SU-DHL-6 (cell line): ENCODE measurements around the gene OR2AT4.
A peak's percentile ranks its signal among the peaks of the same experiment; 100 is the strongest.

Source experiments
- H2AFZ ChIP-seq: fragments of 200-600 bp; sonication (generic); 2 replicates; pipeline ENCODE4 v1.6.1; 2014; ENCODE audit warnings: low read depth, mild to moderate bottlenecking, moderate library complexity, mixed read lengths, antibody characterized with exemption, low read length; ENCODE audit not compliant: severe bottlenecking
- H3F3A ChIP-seq: fragments of 200-600 bp; shearing (Covaris generic); 2 replicates; pipeline ENCODE4 v1.6.0; 2016; ENCODE audit warnings: antibody characterized with exemption, mild to moderate bottlenecking; ENCODE audit not compliant: insufficient read depth
- H3K27ac ChIP-seq: fragments of 200-600 bp; sonication (generic); 2 replicates; pipeline ENCODE4 v1.5.1; 2016; ENCODE audit warnings: low read depth, mild to moderate bottlenecking, low read length, moderate library complexity, mixed read lengths
- H3K27me3 ChIP-seq: fragments of 200-600 bp; sonication (generic), shearing (Covaris generic); 2 replicates; pipeline ENCODE4 v1.6.0; 2014; ENCODE audit warnings: mild to moderate bottlenecking, low read length
- H3K36me3 ChIP-seq: fragments of 200-600 bp; sonication (generic); 2 replicates; pipeline ENCODE4 v1.6.1; 2014; ENCODE audit warnings: mild to moderate bottlenecking, low read length, mixed read lengths
- H3K4me2 ChIP-seq: fragments of 300-600, 200-600 bp; shearing (Covaris generic), sonication (generic); 2 replicates; pipeline ENCODE4 v1.6.0; 2014; ENCODE audit warnings: low read length, low read depth, mild to moderate bottlenecking; ENCODE audit not compliant: poor library complexity, severe bottlenecking
- H3K4me3 ChIP-seq: fragments of 200-600 bp; sonication (generic); 2 replicates; pipeline ENCODE4 v1.5.1; 2014; ENCODE audit warnings: antibody characterized with exemption, low read length, mild to moderate bottlenecking, mixed read lengths; ENCODE audit not compliant: insufficient read depth, poor library complexity, severe bottlenecking
- H3K79me2 ChIP-seq: fragments of 200-600 bp; sonication (generic); 2 replicates; pipeline ENCODE4 v1.6.1; 2014; ENCODE audit warnings: mild to moderate bottlenecking, low read length, moderate library complexity; ENCODE audit not compliant: insufficient read depth
- H3K9ac ChIP-seq: fragments of 200-600 bp; sonication (generic); 2 replicates; pipeline ENCODE4 v1.7.0; 2014; ENCODE audit warnings: mild to moderate bottlenecking, low read length
- H3K9me2 ChIP-seq: fragments of 200-600 bp; sonication (generic); replicated peaks from 2 replicates; pipeline ENCODE4 v1.6.1; 2014; ENCODE audit warnings: low read length; ENCODE audit not compliant: insufficient read depth
- H3K9me3 ChIP-seq: fragments of 200-600 bp; sonication (generic); 2 replicates; pipeline ENCODE4 v1.6.1; 2014; ENCODE audit warnings: low read length, mixed read lengths; ENCODE audit not compliant: insufficient read depth
- H4K20me1 ChIP-seq: fragments of 200-600 bp; sonication (generic); 2 replicates; pipeline ENCODE4 v1.6.1; 2014; ENCODE audit warnings: low read depth, mild to moderate bottlenecking, antibody characterized with exemption, low read length, moderate library complexity, mixed read lengths
- CTCF ChIP-seq: fragments of 200-600 bp; sonication (generic); IDR thresholded peaks from one replicate; pipeline ENCODE4 v1.5.1; 2017; ENCODE audit warnings: antibody characterized with exemption, mild to moderate bottlenecking, low read length, moderate library complexity; ENCODE audit not compliant: insufficient read depth, poor library complexity, severe bottlenecking
- EZH2phosphoT487 ChIP-seq: fragments of 200-600 bp; sonication (generic), shearing (Covaris generic); conservative IDR thresholded peaks from 2 replicates; pipeline ENCODE4 v1.6.1; 2018; ENCODE audit warnings: mild to moderate bottlenecking, antibody characterized with exemption, low read length, moderate library complexity, mixed read lengths

OR2AT4 gene

DNA sequence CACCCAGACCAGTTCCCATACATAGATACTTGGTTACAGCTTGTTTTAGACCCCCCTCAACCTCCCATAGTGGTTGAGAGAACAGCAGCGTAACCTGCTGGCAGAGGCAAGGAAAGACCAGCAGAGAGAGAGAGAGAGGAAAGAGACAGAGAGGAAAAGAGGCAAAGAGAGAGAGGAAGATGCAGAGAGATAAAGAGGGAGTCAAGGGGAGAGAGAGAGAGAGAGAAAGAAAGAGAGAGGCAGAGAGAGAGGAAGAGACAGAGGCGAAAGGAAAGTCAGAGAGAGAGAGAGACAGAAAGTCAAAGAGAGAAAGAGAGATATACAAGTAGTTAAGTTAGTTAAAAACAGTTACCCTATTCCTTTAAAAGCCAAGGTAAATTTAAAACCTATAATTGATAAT is 55.4 kb downstream of the OR2AT4 start:
- H3K9me3 ChIP-seq: no peaks in the 10 kb centered on the region
- H3F3A ChIP-seq: 0 out of 2 replicates have a peak, but pooled peaks cover 2% of the 10 kb centered on the region
- H3K9ac ChIP-seq: no peak overlapping the region
- H3K9me2 ChIP-seq: no peaks in the 10 kb centered on the region
- no peaks in the 10 kb centered on the region for H4K20me1 ChIP-seq
- H3K36me3 ChIP-seq: no peaks in the 10 kb centered on the region
- H3K4me2 ChIP-seq: no peak overlapping the region
- no peak overlapping the region for H2AFZ ChIP-seq
- TF ChIP-seq EZH2phosphoT487 (no peak), CTCF (no peak)
- H3K27me3 ChIP-seq: no peaks in the 10 kb centered on the region
- H3K27ac ChIP-seq: no peak overlapping the region
- no peak overlapping the region for H3K4me3 ChIP-seq
- no peaks in the 10 kb centered on the region for H3K79me2 ChIP-seq

GRCh38 chr11:75040167-75040770 is 56.4 kb downstream of the OR2AT4 start:
- Histone ChIP-seq H3K79me2 (no peaks in the 10 kb centered on the region), H4K20me1 (no peaks in the 10 kb centered on the region), H3K27ac (no peak overlapping the region), H3K27me3 (no peaks in the 10 kb centered on the region), H3K9me2 (no peaks in the 10 kb centered on the region), H3K9ac (no peak overlapping the region), H2AFZ (no peak overlapping the region), H3F3A (0 out of 2 replicates have a peak, but pooled peaks cover 2% of the 10 kb centered on the region), H3K4me3 (no peak overlapping the region), H3K4me2 (no peak overlapping the region), H3K36me3 (no peaks in the 10 kb centered on the region), H3K9me3 (no peaks in the 10 kb centered on the region)
- no peak for TF ChIP-seq EZH2phosphoT487
- no peak for TF ChIP-seq CTCF

- 0 out of 2 replicates have a peak, but pooled peaks cover 2% of the 10 kb centered on the region for H3F3A ChIP-seq
- no peaks in the 10 kb centered on the region for H4K20me1 ChIP-seq
- peak overlapping the region; percentile 30 for H3K4me2 ChIP-seq
- no peaks in the 10 kb centered on the region for H3K79me2 ChIP-seq
- TF ChIP-seq CTCF (no peak), EZH2phosphoT487 (no peak)
- no peaks in the 10 kb centered on the region for H3K36me3 ChIP-seq
- H2AFZ ChIP-seq: peak overlapping the region; percentile 49
- peak overlapping the region; percentile 10; the same call in 1 of the 2 replicates for H3K9ac ChIP-seq
- H3K9me3 ChIP-seq: no peaks in the 10 kb centered on the region
- peak overlapping the region; percentile 35; the same call in 1 of the 2 replicates for H3K27ac ChIP-seq
- no peak overlapping the region for H3K4me3 ChIP-seq
- H3K9me2 ChIP-seq: no peaks in the 10 kb centered on the region
- no peaks in the 10 kb centered on the region for H3K27me3 ChIP-seq
Observed at GRCh38 chr11:75035911-75036565, 60.6 kb downstream of the OR2AT4 start.
